ENCODE data around the gene RDH5.
"Not testable (repeated sequence)": the region's sequence is repeated elsewhere in the genome, so short reads cannot be mapped to it uniquely, and the experiment has no call there.

The RDH5 gene

GRCh38 chr12:55746174-55746912 is 26.1 kb downstream of the RDH5 start:
- no peak for DNase-seq (ENCODE audit: low read depth)
- TF ChIP-seq, protein P1, sequence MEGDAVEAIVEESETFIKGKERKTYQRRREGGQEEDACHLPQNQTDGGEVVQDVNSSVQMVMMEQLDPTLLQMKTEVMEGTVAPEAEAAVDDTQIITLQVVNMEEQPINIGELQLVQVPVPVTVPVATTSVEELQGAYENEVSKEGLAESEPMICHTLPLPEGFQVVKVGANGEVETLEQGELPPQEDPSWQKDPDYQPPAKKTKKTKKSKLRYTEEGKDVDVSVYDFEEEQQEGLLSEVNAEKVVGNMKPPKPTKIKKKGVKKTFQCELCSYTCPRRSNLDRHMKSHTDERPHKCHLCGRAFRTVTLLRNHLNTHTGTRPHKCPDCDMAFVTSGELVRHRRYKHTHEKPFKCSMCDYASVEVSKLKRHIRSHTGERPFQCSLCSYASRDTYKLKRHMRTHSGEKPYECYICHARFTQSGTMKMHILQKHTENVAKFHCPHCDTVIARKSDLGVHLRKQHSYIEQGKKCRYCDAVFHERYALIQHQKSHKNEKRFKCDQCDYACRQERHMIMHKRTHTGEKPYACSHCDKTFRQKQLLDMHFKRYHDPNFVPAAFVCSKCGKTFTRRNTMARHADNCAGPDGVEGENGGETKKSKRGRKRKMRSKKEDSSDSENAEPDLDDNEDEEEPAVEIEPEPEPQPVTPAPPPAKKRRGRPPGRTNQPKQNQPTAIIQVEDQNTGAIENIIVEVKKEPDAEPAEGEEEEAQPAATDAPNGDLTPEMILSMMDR (IDR thresholded peaks at IDR 0.05; ENCODE audit: low read length, missing control alignments) = no peak
- no peak overlapping the region for H3K4me3 ChIP-seq (replicated peaks; ENCODE audit: low read depth, low read length)

DNA sequence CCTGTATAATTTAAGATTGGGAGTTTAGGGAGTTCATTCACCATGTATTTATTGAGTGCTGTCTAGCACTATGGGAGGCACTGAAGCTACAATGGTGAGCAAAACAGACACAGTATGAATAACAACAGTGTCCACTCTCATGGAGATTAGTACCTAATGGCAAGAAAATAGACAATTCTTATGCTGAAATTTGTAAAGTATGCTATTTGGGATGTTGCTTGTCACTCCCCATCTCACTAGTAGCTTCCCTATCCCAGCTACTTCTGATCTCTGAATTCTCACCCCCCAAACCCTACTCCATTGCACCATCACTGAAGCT is 26.7 kb downstream of the RDH5 start:
- no peak for DNase-seq (ENCODE audit: low read depth)
- TF ChIP-seq, protein P1 (IDR thresholded peaks at IDR 0.05; ENCODE audit: low read length, missing control alignments) = no peak

DNA sequence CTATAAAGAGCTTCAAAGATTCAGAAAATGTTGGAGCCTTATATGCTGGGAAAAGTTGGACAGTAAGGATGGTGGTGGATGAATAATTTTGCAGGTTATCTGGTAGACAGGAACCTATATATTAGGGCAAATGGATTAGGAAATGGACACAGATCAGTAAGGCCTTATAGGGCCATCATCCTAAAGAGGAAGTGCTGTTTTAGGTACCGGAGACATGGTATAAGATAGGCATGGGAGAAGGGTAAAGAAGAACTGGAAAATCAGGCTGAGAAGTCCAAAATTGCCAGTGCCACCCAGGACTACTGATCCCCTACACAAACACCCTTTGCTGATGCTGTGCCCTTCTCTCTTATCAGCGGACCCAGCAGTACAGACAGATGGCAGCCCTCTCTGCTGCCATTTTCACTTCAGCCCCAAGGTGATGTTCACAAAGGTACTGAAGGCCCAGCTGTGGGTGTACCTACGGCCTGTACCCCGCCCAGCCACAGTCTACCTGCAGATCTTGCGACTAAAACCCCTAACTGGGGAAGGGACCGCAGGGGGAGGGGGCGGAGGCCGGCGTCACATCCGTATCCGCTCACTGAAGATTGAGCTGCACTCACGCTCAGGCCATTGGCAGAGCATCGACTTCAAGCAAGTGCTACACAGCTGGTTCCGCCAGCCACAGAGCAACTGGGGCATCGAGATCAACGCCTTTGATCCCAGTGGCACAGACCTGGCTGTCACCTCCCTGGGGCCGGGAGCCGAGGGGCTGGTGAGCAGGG is 28.2 kb downstream of the RDH5 start:
- TF ChIP-seq, protein P1 (IDR thresholded peaks at IDR 0.05; ENCODE audit: low read length, missing control alignments) = no peak
- DNase-seq (ENCODE audit: low read depth) = no peak
- no peak overlapping the region for H3K4me3 ChIP-seq (replicated peaks; ENCODE audit: low read depth, low read length)

More for the DNA sequence above, 26.7 kb downstream of the RDH5 start:
- no peak overlapping the region for H3K4me3 ChIP-seq (replicated peaks; ENCODE audit: low read depth, low read length)

GRCh38 chr12:55755246-55755645 is 35.1 kb downstream of the RDH5 start:
- no peak for DNase-seq (ENCODE audit: low read depth)
- H3K4me3 ChIP-seq (replicated peaks; ENCODE audit: low read depth, low read length) = no peak overlapping the region
- TF ChIP-seq, protein P1 (IDR thresholded peaks at IDR 0.05; ENCODE audit: low read length, missing control alignments) = no peak

GRCh38 chr12:55757701-55758100 is 37.5 kb downstream of the RDH5 start:
- H3K4me3 ChIP-seq (replicated peaks; ENCODE audit: low read depth, low read length) = no peak overlapping the region
- TF ChIP-seq, protein P1 (IDR thresholded peaks at IDR 0.05; ENCODE audit: low read length, missing control alignments) = no peak
- DNase-seq (ENCODE audit: low read depth) = no peak

DNA sequence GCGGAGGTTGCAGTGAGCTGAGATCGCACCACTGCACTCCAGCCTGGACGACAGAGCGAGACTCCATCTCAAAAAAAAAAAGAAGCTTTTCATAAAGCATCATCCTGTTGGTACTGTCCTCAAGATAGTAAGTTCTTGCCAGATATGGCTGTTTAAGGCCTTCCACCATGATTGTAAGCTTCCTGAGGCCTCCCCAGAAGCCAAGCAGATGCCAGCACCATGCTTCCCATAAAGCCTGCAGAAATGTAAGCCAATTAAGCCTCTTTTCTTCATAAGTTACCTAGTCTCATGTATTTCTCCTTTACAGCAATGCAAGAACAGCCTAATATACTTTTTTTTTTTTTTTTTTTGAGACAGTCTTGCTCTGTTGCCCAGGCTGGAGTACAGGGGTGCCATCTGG is 38.4 kb downstream of the RDH5 start:
- H3K4me3 ChIP-seq (replicated peaks; ENCODE audit: low read depth, low read length); DNase-seq (ENCODE audit: low read depth): not testable (repeated sequence)

- no peak overlapping the region for H3K4me3 ChIP-seq (replicated peaks; ENCODE audit: low read depth, low read length)
- DNase-seq (ENCODE audit: low read depth) = no peak
- TF ChIP-seq, protein P1 (IDR thresholded peaks at IDR 0.05; ENCODE audit: low read length, missing control alignments) = no peak
Observed at GRCh38 chr12:55760663-55761062, 40.5 kb downstream of the RDH5 start.
